Left ventricle myocardium inferior (tissue), 1 donor: Measurements from ENCODE around the gene CDH11. TPM values are rescaled to one million over a fixed set of nuclear protein-coding genes. Genes with fewer than 3 reads are reported as not detected.

Experiments used
- DNase-seq: peaks from one replicate; pipeline ENCODE4 v3.0.0-alpha.2; 2020
- H3K27ac ChIP-seq: fragments of 200-600 bp; replicated peaks from 2 replicates; pipeline ENCODE4 v1.8.0; 2021
- H3K27me3 ChIP-seq: fragments of 200-600 bp; 2 replicates; pipeline ENCODE4 v1.8.0; 2021; ENCODE audit warnings: low read depth
- H3K36me3 ChIP-seq: fragments of 200-600 bp; 2 replicates; pipeline ENCODE4 v1.8.0; 2021
- H3K4me1 ChIP-seq: fragments of 200-600 bp; 2 replicates; pipeline ENCODE4 v1.8.0; 2021
- H3K4me3 ChIP-seq: fragments of 200-600 bp; 2 replicates; pipeline ENCODE4 v1.8.0; 2021; ENCODE audit warnings: mild to moderate bottlenecking, moderate library complexity
- H3K9me3 ChIP-seq: fragments of 200-600 bp; replicated peaks from 2 replicates; pipeline ENCODE4 v1.8.0; 2021
- intact Hi-C: fragments of 100-400 bp; cut with micrococcal nuclease; formaldehyde crosslinking; loops from one replicate; pipeline ENCODE4 v1.11.0; 2022
- long read RNA-seq: library from polyadenylated mRNA; unstranded; transcript quantifications from one replicate; pipeline ENCODE4 v2.0.0, GENCODE V29; 2021
- total RNA-seq: library from RNA; stranded (reverse); fragmentation: NEBNext Ultra II Directional; extraction: Animal tissue kit (Norgen Biotek cat#: 25700); gene quantifications from one replicate; pipeline ENCODE4 v1.2.1, GENCODE V29; 2021
- TF ChIP-seq, protein P1 (sequence below): fragments of 200-600 bp; IDR thresholded peaks from 2 replicates; pipeline ENCODE4 v1.8.0; 2021; ENCODE audit warnings: antibody characterized with exemption, mild to moderate bottlenecking, borderline replicate concordance
- donor health status: DM: no; HTN: yes; CAD: no; lungs with severe emphysema.

CDH11 gene, protein sequence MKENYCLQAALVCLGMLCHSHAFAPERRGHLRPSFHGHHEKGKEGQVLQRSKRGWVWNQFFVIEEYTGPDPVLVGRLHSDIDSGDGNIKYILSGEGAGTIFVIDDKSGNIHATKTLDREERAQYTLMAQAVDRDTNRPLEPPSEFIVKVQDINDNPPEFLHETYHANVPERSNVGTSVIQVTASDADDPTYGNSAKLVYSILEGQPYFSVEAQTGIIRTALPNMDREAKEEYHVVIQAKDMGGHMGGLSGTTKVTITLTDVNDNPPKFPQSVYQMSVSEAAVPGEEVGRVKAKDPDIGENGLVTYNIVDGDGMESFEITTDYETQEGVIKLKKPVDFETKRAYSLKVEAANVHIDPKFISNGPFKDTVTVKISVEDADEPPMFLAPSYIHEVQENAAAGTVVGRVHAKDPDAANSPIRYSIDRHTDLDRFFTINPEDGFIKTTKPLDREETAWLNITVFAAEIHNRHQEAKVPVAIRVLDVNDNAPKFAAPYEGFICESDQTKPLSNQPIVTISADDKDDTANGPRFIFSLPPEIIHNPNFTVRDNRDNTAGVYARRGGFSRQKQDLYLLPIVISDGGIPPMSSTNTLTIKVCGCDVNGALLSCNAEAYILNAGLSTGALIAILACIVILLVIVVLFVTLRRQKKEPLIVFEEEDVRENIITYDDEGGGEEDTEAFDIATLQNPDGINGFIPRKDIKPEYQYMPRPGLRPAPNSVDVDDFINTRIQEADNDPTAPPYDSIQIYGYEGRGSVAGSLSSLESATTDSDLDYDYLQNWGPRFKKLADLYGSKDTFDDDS
- total RNA-seq = 20.9 TPM
- long read RNA-seq, full-length matches to known transcripts = 5 of 10 reads
- long read RNA-seq, partial matches to known transcripts = 1 of 10 reads
- long read RNA-seq, other reads (novel, unspliced or antisense) = 4 of 10 reads

- Histone ChIP-seq H3K4me3 (peak within 1 kb of the TSS; percentile 77), H3K27me3 (peaks cover 62% of the 10 kb centered on the region), H3K9me3 (no peaks in the 10 kb centered on the region), H3K27ac (peak within 1 kb of the TSS; percentile 86), H3K36me3 (no peaks in the 10 kb centered on the region), H3K4me1 (peaks cover 43% of the 10 kb centered on the region)
- peak; percentile 60 for DNase-seq
- TF ChIP-seq, protein P1, sequence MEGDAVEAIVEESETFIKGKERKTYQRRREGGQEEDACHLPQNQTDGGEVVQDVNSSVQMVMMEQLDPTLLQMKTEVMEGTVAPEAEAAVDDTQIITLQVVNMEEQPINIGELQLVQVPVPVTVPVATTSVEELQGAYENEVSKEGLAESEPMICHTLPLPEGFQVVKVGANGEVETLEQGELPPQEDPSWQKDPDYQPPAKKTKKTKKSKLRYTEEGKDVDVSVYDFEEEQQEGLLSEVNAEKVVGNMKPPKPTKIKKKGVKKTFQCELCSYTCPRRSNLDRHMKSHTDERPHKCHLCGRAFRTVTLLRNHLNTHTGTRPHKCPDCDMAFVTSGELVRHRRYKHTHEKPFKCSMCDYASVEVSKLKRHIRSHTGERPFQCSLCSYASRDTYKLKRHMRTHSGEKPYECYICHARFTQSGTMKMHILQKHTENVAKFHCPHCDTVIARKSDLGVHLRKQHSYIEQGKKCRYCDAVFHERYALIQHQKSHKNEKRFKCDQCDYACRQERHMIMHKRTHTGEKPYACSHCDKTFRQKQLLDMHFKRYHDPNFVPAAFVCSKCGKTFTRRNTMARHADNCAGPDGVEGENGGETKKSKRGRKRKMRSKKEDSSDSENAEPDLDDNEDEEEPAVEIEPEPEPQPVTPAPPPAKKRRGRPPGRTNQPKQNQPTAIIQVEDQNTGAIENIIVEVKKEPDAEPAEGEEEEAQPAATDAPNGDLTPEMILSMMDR = peak; percentile 52
- intact Hi-C loops = loop anchor here (10.0 kb wide), 1 partner anchor 193 kb away; no protein-coding TSS in a partner anchor
Measured at GRCh38 chr16:65121870-65122723, at the start of gene CDH11. Gene CDH11 (minus strand): TSS chr16:65122063. CDS start chr16:65004869, 117,194 bp downstream.

DNA sequence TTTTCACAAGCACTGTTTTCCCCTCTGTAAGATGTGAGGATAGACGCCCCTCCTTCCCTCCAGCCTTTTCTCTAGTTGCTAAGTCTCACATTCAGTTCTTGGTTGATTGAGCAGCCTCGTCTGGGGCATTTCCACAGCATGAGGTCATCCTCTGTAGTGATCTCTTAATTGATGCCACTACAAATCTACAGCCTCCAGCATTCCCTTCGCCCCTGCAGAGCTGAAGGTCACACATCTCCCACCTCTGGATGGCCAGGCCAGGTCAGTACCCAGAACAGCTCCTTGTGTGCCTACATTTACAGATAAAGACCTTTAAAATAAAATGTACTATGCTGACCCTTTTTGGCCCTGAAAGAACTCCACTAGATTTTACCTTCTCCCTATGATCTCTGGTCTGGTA, 32.5 kb upstream of the CDH11 start:
- DNase-seq = no peak
- Histone ChIP-seq H3K27ac (no peak overlapping the region), H3K27me3 (no peaks in the 10 kb centered on the region), H3K4me3 (no peak overlapping the region), H3K9me3 (no peaks in the 10 kb centered on the region), H3K36me3 (no peaks in the 10 kb centered on the region), H3K4me1 (no peaks in the 10 kb centered on the region)
- intact Hi-C loops = no loop called here
- TF ChIP-seq, protein P1 = no peak

- no peaks in the 10 kb centered on the region for H3K27me3 ChIP-seq
- DNase-seq = no peak
- H3K36me3 ChIP-seq = no peaks in the 10 kb centered on the region
- H3K27ac ChIP-seq = no peak overlapping the region
- intact Hi-C loops = no loop called here
- no peaks in the 10 kb centered on the region for H3K9me3 ChIP-seq
- H3K4me3 ChIP-seq = no peak overlapping the region
- TF ChIP-seq, protein P1 = no peak
- no peaks in the 10 kb centered on the region for H3K4me1 ChIP-seq
Measured at GRCh38 chr16:65153365-65154105, 31.7 kb upstream of the CDH11 start.

GRCh38 chr16:65148804-65149203, 26.9 kb upstream of the CDH11 start:
- intact Hi-C loops = no loop called here
- Histone ChIP-seq H3K36me3 (no peaks in the 10 kb centered on the region), H3K27ac (no peak overlapping the region), H3K4me1 (no peaks in the 10 kb centered on the region), H3K27me3 (peaks cover 5% of the 10 kb centered on the region), H3K9me3 (no peaks in the 10 kb centered on the region), H3K4me3 (no peak overlapping the region)
- TF ChIP-seq, protein P1 = no peak
- DNase-seq = no peak
